ENCODE results near the gene RDH16.

The RDH16 gene, protein sequence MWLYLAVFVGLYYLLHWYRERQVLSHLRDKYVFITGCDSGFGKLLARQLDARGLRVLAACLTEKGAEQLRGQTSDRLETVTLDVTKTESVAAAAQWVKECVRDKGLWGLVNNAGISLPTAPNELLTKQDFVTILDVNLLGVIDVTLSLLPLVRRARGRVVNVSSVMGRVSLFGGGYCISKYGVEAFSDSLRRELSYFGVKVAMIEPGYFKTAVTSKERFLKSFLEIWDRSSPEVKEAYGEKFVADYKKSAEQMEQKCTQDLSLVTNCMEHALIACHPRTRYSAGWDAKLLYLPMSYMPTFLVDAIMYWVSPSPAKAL

DNA sequence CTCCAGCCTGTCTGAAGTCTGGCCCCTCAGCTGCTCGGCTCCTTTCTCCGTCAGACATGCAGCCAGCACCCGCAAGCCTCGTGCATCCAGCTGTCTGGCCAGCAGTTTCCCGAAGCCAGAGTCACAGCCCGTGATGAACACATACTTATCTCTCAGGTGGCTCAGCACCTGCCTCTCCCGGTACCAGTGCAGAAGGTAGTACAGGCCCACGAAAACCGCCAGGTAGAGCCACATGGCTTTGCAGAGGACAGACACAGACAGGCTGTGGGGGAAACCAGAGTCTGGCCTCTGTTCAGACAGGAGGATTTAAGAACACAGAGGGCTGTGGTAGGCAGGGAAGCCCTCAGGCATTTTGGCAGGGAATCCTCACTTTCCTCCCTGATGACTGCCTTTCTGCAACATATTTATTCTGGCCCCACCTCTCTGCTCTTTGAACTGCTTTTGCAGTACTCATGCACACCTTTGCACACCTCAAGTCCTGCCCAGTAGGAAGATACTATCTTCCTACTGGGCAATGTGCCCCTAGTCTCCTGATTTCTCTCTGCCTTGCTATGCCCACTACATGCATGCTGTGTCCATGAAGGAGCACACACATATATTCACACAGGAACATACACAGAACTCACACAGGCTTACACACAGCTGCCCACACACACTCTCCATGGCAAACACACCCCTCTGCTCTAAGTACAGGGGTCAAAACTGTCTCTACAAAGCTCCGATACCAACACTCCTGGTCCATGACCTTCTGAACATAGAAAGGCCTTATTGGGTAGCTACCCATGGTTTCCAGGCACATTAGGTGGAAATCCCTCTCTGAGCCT, at the start of gene RDH16:
Gene RDH16 (minus strand): TSS at position 380 of the 824 bp plus-strand sequence. CDS start 146 bp downstream, at position 234.
- DNase-seq (ENCODE audit: low spot score) = no peak

DNA sequence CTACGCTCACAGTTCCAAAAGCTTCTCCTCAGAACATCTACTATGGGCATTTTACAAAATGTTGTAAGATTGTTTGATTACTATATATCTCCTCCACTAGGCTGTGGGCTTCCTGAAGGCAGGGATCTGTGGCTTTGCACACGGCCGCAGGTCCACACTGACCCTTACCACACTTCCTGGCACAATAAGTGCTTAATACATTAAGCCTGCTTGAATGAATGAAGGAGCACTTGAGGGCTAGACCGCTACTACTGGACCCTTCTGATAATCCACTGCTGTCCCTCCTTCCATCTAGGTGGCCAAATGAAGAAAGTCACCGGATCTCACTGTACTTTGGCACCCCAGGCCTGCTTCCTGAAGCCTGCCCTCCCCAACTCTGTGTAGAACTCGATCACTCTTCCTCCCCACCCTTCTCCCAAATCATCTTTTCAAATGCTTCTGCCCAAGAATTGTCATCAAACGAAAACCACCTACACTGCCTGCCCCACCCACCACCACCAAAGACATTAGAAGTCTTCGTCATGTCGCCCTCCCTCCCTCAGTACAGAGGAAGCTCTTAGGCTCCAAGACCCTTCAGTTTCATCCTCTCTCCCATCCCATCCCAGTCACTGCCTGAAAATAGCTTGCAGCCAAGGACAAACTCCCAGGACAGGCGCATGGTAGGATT, 49.5 kb upstream of the RDH16 start:
- DNase-seq (ENCODE audit: low spot score) = no peak

DNA sequence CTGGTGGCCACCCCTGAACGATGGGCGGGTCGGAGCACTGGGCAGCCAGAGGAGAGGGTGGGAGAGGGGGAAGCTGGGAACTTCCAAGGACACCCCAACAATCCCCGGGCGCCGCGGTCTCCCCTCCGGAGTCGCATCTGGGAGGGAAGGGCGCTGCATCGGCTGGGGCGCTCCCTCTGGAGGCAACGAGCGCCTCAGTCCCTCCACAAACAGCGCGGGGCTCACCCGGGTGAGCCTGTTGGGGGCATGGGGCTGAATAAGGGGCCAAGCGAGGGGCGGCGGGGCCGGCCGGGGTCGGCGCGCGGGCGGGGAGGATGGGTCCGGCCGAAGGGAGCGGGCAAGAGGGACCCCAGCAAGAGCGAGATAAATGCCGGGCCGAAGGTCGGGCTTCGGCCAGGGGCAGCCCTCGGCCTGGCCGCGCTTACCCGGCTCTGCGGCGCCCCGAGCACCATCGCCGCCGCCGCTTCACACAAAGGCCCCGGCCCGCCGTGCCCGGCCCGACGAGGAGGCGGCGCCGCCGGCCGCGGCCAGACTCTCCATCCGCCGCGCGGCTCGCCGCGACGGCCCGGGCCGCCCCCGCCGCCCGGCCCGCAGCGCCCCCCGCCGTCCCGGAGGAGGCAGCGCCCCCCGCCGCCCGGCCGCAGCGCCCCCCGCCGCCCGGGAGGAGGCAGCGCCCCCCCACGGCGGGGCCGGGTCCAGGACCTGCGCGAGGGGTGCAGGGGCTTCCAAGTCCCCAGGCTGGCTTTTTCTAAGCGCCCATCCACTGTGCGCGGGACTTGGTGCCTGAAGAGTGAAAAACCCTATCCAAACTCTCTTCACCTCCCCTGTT, 48.8 kb upstream of the RDH16 start, which contains the start of gene ZBTB39:
Gene ZBTB39 (minus strand): TSS at position 567 of the 829 bp plus-strand sequence. CDS start 1,629 bp downstream, outside the sequence.
- DNase-seq (ENCODE audit: low spot score) = peak; percentile 84

DNA sequence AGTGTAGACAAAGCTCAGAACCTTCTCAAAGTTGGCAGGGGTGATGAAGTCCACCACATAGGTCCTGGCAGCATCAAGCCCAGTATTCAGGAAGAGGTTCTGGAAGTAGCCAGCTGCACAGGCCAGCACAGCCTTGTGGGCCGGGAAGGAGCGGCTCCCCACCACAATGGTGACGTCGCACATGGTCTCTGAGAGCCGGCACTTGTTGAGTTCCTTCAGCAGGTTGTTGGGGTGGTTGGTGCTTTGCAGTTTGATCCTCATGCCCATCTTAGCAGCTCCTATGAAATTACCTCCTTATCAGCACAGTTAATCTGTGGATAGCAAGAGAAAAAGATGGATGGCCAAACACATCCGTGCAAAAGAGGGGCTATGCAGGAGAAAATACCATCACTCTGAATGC, 47.2 kb upstream of the RDH16 start:
- no peak for DNase-seq (ENCODE audit: low spot score)

DNA sequence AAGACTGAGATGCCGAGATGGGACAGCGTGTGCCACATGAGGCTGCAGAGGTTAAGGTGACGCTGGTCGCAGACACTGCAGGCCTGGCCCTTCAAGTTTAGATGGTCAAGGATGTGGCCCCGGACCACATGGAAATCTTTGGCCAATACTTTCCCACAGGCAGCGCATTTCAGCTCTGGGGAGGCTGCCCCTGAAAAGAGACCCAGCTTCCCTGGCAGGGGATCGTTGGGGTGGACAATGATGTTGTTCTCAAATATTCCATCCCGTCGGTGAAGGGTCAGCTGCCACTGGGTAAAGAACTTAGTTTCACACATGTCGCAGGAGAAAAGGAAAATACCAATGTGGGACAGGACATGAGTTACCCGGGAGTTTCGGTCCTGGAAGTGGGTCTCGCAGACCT, 46.0 kb upstream of the RDH16 start:
- DNase-seq (ENCODE audit: low spot score) = no peak

DNA sequence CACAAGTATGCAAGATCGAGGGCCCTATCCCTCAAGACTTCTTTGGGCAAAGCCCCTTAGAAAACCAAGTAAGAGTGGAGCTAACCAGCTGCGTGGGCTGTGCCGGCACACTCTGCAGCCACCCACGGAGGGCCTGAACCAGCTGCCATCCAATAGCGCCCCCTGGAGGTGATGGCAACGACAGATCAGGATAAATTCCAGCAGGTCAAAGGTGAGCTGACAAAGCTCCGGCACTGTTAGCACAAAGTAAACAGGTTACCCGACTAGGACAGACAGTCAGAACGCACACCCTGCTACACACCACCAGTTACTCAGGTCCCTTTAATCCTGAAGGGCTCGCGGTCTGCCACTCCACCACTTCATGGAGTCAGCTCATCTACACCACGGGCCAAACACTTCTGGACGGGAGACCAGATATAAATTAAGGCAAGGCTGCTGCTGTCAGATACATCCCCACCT, 44.1 kb upstream of the RDH16 start:
- no peak for DNase-seq (ENCODE audit: low spot score)

DNA sequence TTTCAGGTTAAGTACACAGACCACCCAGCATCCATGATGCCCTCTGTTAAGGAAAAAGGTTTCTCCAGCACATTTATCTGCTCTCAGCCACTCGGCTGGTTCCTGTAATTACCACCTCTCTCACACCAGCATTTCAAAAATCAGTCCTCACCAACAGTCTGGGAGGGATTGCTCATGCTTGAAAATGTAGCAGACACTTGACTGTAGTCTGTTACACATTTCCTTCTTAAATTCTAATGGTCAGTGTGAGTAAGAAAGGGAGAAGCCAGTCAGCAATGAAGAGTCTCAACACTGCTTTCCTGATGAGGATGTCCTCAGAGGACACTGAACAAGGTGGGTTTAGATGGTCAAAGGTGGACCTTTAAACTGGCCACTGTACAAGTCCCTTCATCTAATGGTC, 43.0 kb upstream of the RDH16 start:
- DNase-seq (ENCODE audit: low spot score) = no peak

DNA sequence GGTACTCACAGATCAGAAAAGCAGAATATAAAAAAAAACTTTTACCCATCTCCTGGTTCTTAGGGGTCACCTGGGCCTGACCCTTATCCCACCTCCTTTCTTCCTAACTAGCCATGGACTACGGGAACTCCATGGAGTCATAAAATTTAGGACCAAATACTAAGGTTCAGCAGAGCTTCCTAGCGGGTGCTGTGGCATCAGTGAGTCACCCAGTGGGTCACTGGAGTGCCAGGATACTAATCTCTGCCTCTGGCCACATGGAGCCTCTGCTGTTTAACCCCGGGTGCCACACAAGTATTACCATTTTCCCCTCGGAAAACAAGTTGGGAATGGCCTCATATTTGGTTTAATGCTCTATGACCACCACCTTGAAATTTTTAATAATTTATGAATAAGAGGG, 42.0 kb upstream of the RDH16 start:
- no peak for DNase-seq (ENCODE audit: low spot score)

DNA sequence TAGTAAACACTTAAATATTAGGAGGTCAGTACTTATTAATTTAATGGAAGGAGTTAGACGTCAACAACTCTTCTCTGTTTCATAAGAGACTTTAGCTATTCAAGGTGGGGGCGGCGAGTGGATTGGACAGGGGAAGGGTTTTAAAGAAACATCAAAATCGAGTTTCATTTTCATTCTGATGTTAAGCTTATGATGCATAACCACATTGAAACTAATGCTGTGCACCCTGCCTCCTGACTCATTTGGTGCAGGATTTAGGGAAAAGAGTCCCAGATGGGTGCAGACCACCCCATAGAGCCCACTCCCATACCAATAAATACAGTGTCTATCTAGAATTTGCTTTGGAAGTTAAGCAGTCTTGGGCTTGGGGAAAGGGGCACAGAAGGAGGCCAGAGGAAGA, 41.6 kb upstream of the RDH16 start:
- no peak for DNase-seq (ENCODE audit: low spot score)

DNA sequence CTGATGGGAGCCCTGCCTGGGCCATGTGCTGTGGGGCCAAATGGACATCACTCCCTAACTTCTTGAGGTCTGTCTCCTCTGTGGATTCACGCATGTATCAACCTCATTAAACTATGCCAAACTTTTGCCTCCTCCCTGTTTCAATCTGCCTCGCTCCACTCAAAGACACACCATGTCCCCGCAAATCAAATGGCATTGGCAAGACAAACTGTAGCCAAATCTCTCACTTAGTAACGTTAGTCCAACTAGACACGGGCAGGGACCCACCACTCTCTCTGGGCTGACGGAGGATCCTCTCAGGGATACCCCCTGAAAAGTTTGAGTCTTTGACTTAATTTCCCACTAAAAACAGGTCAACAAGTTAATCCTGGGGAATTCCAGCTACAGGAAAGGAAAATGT, 40.9 kb upstream of the RDH16 start:
- DNase-seq (ENCODE audit: low spot score) = no peak

DNA sequence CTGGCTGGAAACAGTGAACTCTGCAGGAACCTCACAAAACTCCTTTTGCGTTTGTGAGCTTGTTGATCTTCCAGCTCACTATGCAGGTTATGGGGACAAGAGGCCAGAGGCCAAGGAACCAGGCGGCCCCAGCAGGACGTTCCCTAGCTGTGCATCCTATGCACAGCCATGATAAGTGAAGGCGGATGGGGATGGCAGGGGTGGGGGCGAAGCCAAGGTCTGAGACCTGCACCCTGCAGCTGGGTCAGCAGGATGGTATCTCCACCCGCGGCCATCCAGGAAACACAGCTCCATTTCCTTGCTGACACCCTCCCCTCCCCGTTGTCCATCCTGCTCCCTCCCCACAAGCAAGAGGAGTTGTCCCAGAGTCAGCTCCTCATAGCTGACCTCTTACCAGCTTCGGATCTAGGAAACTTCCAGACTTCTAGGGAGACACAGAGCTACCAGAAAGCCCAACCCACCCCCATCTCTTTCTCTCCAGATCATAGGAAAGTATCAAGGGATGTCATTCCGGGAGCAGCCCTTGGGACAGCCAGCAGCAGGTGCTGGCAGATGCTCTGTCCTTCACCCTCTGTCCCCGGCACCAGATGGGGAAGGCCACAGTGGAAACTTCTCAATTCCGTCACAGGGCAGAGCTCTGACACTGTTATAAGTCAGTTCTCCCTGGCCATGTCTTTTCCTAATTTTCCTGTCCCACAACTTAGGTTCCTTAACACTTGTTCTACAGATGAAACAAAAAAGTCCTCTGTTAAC, 39.6 kb upstream of the RDH16 start:
- no peak for DNase-seq (ENCODE audit: low spot score)

DNA sequence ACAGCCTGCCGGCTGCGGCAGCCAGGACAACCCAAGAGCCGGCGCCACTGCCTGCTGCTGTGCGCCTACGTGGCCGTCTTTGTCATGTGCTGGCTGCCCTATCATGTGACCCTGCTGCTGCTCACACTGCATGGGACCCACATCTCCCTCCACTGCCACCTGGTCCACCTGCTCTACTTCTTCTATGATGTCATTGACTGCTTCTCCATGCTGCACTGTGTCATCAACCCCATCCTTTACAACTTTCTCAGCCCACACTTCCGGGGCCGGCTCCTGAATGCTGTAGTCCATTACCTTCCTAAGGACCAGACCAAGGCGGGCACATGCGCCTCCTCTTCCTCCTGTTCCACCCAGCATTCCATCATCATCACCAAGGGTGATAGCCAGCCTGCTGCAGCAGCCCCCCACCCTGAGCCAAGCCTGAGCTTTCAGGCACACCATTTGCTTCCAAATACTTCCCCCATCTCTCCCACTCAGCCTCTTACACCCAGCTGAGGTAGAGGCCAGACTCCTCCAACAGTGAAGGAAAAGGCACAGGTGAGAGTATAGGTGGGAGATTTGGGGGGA, 38.6 kb upstream of the RDH16 start:
- no peak for DNase-seq (ENCODE audit: low spot score)

DNA sequence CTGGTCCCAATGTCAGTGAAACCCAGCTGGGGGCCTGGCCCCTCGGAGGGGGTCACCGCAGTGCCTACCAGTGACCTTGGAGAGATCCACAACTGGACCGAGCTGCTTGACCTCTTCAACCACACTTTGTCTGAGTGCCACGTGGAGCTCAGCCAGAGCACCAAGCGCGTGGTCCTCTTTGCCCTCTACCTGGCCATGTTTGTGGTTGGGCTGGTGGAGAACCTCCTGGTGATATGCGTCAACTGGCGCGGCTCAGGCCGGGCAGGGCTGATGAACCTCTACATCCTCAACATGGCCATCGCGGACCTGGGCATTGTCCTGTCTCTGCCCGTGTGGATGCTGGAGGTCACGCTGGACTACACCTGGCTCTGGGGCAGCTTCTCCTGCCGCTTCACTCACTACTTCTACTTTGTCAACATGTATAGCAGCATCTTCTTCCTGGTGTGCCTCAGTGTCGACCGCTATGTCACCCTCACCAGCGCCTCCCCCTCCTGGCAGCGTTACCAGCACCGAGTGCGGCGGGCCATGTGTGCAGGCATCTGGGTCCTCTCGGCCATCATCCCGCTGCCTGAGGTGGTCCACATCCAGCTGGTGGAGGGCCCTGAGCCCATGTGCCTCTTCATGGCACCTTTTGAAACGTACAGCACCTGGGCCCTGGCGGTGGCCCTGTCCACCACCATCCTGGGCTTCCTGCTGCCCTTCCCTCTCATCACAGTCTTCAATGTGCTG, 38.0 kb upstream of the RDH16 start:
- no peak for DNase-seq (ENCODE audit: low spot score)

DNA sequence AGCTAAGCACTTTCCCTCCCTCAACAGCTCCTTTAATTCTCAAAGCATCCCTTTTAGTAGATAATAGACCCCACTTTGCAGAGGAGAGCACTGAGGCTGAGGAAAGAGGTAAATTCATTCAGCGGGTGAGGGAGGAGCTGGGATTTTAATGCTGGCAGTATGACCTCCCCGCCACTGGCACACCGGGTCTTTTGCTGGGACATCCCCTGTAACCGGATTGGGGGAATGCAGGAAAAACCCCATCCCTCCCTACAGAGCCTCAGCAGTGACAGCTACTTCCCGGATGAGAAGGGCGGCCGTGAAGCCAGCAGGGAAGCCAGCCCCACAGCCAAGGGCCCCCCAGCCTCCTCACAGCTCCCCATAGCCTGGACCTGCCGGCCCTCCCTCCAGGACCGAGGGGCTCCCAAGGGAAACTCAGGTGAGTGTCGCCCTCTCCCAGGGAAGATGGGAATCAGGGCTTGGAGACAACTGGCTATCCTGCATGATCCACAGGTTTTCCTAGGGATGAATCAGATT, 36.9 kb upstream of the RDH16 start:
- no peak for DNase-seq (ENCODE audit: low spot score)

DNA sequence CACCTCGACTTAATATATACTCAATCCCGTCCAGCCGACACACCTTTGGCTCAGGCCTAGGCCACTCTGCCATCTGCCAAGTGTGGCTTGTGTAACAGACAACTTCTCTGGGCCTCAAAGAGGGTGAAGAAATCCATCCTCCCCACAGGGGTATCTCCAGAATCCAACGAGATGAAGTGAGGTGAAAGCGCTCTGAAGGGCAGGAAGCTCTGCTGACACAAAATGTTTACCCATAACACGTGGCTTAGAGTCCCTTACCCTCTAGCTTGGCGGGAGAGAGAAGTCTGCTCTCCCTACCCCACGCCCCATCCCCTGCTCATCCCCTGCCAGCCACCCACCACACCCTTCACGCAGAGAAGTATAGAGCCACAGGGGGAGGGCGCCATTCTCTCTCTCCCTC, 35.9 kb upstream of the RDH16 start:
- DNase-seq (ENCODE audit: low spot score) = no peak

DNA sequence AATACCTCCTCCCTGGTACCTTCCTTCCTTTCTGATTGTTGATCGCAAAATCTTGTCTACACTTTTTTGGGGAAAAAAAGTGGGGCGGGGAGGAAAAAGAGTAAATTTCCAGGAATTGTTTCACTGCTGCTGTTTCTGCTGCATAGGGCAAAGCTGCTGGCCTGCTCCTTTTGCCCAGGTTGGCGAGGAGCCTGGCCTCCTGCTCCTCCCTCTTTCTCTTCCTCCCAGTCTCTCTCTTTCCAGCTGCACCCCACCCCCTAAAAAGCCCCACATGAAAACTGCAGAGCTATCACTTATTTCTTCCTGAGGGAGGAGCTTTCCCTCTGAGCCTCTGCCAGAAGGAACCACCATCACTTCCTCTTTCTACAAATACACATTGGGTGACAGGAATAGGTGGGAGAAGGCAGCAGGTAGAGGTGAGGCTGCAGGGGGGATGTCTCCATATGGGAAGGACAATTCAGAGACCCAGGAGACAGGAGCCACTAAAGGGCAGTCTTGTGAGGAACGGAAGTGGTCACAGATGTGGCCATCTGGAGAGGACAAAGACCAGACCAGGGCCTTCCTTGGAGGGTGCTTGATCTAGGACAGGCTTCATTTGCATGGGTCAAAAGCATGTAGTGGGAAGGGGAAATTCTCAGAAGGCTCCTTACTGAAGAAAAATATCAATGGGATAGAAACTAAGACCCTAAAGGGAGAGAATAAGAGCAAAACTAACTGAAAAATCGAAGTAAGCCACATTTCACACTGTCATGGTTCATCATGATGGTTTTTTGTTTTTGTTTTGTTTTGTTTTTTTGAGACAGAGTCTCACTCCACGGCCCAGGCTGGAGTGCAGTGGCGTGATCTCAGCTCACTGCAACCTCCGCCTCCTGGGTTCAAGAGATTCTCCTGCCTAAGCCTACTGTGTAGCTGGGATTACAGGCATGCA, 34.2 kb upstream of the RDH16 start:
- peak; percentile 44 for DNase-seq (ENCODE audit: low spot score)

DNA sequence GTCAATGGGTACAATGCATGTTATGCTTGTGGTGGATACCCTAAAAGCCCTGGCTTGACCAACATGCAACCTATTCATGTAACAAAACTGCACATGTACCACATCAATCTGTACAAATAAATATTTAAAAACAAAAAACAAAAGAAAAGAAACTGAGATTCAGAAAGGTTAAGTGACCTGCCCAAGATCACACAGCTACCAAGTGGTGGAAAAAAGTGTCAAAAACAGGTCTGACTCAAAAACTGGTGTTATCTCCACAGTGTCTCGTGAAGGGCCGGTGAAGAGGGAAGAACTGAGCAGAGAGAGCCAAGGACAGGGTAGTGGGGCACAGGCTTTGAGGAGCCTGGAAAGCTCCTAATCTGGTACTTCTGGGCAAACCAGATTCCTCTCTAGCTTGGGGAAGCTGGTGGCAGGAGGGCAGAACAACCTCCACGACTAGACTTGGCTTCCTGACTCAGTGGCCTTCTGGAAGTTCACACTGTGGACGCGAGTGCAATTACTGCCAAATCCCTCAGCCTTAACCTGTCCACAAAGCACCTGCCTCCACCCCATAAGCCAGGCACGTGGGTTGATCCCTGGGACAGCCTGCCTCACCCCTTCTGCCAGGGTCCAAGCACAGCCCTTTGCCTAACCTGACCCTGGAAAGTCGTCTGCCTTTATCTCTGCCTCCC, 33.4 kb upstream of the RDH16 start:
- peak; percentile 25 for DNase-seq (ENCODE audit: low spot score)
